OCI-LY7 (cell line): ENCODE measurements around the gene DST. TPM values are rescaled to one million over a fixed set of nuclear protein-coding genes. Genes with fewer than 3 reads are reported as not detected.

ENCODE experiments used
- BruUV-seq: library from RNA; stranded (reverse); fragments of 400-500 nt; replicated peaks from 2 replicates; lab custom pipeline; 2021; lab: Mats Ljungman, UMichigan
- CTCF ChIA-PET: fragments of 300-600 bp; sonication (Branson Sonifier 250); formaldehyde crosslinking; loops from one replicate; lab custom pipeline; 2022; ENCODE audit warnings: antibody characterized with exemption; ENCODE audit not compliant: unreplicated experiment; lab: Charles Lee
- POLR2A ChIA-PET: fragments of 300-600 bp; sonication (Branson Sonifier 250); formaldehyde crosslinking; loops from one replicate; lab custom pipeline; 2022; ENCODE audit warnings: antibody characterized with exemption; lab: Charles Lee
- DNase-seq: peaks from one replicate; pipeline ENCODE4 v3.0.0-alpha.2; 2015; ENCODE audit warnings: low spot score
- H2AFZ ChIP-seq: fragments of 200-600 bp; sonication (generic), shearing (Covaris generic); 2 replicates; pipeline ENCODE4 v1.6.1; 2014; ENCODE audit warnings: mild to moderate bottlenecking, antibody characterized with exemption, low read length, moderate library complexity
- H3K27ac ChIP-seq: fragments of 200-600 bp; sonication (generic); 2 replicates; pipeline ENCODE4 v1.5.1; 2014; ENCODE audit warnings: mixed run types, low read depth, mild to moderate bottlenecking, moderate library complexity, low read length, inconsistent platforms; ENCODE audit not compliant: poor library complexity, severe bottlenecking
- H3K36me3 ChIP-seq: fragments of 200-600 bp; sonication (generic); 2 replicates; pipeline ENCODE4 v1.6.1; 2014; ENCODE audit warnings: mild to moderate bottlenecking, antibody characterized with exemption, low read length, moderate library complexity, mixed read lengths; ENCODE audit not compliant: insufficient read depth
- H3K4me1 ChIP-seq: fragments of 200-600 bp; sonication (generic); 2 replicates; pipeline ENCODE4 v1.5.1; 2014; ENCODE audit warnings: mild to moderate bottlenecking, low read length; ENCODE audit not compliant: insufficient read depth, poor library complexity, severe bottlenecking
- H3K4me2 ChIP-seq: fragments of 200-600 bp; sonication (generic); 2 replicates; pipeline ENCODE4 v1.6.1; 2014; ENCODE audit warnings: mild to moderate bottlenecking, low read length
- H3K4me3 ChIP-seq: fragments of 200-600 bp; sonication (generic); 2 replicates; pipeline ENCODE4 v1.5.1; 2014; ENCODE audit warnings: mild to moderate bottlenecking, low read depth, low read length; ENCODE audit not compliant: poor library complexity, severe bottlenecking
- H3K79me2 ChIP-seq: fragments of 200-600 bp; sonication (generic); 2 replicates; pipeline ENCODE4 v1.6.1; 2016; ENCODE audit warnings: low read depth, mild to moderate bottlenecking, low read length, moderate library complexity, mixed read lengths; ENCODE audit not compliant: insufficient read depth
- H3K9me2 ChIP-seq: fragments of 200-600 bp; sonication (generic); 2 replicates; pipeline ENCODE4 v1.6.1; 2016; ENCODE audit warnings: mild to moderate bottlenecking, low read length, mixed read lengths; ENCODE audit not compliant: insufficient read depth
- H3K9me3 ChIP-seq: fragments of 200-600 bp; sonication (generic); 2 replicates; pipeline ENCODE4 v1.6.1; 2014; ENCODE audit warnings: mild to moderate bottlenecking, mixed run types, low read length, mixed read lengths
- H4K20me1 ChIP-seq: fragments of 200-600 bp; sonication (generic); 2 replicates; pipeline ENCODE4 v1.6.1; 2014; ENCODE audit warnings: mild to moderate bottlenecking, antibody characterized with exemption, low read length, moderate library complexity, mixed read lengths; ENCODE audit not compliant: insufficient read depth
- CTCF ChIP-seq: fragments of 200-600 bp; sonication (generic); conservative IDR thresholded peaks from 2 replicates; pipeline ENCODE4 v1.5.1; 2014; ENCODE audit warnings: mild to moderate bottlenecking, antibody characterized with exemption, low read length, moderate library complexity, mixed read lengths
- EZH2phosphoT487 ChIP-seq: fragments of 200-600 bp; sonication (generic); IDR thresholded peaks from 2 replicates; pipeline ENCODE4 v1.6.1; 2018; ENCODE audit warnings: low read depth, borderline replicate concordance, mild to moderate bottlenecking, mixed run types, antibody characterized with exemption, low read length, moderate library complexity, mixed read lengths
- intact Hi-C: fragments of 100-400 bp; cut with micrococcal nuclease; formaldehyde crosslinking; loops from one replicate; pipeline ENCODE4 v1.10.0; 2022; ENCODE audit not compliant: unreplicated experiment
- total RNA-seq, 2 experiments: library from RNA; depleted of rRNA in 1 of 2; stranded (reverse); fragments of >200 nt in 1 of 2; shearing (Covaris generic) in 1 of 2; gene quantifications; 2 replicates each; pipeline ENCODE4 v1.2.3, GENCODE V29; 2014 to 2022

Gene DST
- total RNA-seq, 2 experiments from 2014 or later: 8.4 to 19.4 TPM

DNA sequence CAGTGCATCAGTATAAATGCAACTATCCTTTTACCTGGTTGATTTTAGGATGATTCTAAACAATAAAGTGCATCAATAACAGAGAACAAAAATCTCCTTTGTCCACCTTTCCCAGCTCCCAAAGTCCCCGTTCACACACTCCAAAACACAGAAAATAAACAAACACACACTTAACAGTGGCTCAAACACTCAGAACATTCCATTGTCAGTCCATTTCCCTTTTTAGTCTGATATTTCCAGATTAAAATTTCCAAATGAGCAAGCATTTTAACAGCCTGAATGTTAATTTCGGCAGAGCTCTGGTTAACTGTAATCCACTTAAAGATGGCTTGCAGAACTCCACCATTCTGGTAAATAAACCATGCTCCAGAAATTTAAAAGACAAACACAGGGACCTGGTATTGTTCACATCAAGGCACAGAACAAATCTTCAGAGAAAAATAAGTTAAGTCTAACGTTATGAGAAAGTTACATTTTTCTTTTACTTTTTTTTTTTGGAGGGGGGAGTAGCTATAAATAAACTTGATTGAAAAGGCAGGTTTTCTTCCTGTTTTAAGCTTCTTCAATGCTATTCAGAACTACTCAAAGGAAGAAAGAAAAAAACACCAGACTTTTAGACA lies 100.8 kb downstream of the DST start:
- POLR2A ChIA-PET: interaction anchor here (0.7 to 2.2 kb wide), 8 partner anchors 8 to 108 kb away, joined by 3 to 15 read pairs (median 7); no protein-coding TSS in a partner anchor
- H4K20me1 ChIP-seq: no peaks in the 10 kb centered on the region
- no peak overlapping the region for H3K27ac ChIP-seq
- H3K4me2 ChIP-seq: peak overlapping the region; percentile 41; the same call in 1 of the 2 replicates
- H3K79me2 ChIP-seq: no peaks in the 10 kb centered on the region
- BruUV-seq: no TSS peak
- no peaks in the 10 kb centered on the region for H3K9me2 ChIP-seq
- no peak overlapping the region for H3K4me3 ChIP-seq
- peak overlapping the region; percentile 59; the same call in 1 of the 2 replicates for H2AFZ ChIP-seq
- peaks cover 24% of the 10 kb centered on the region for H3K4me1 ChIP-seq
- H3K9me3 ChIP-seq: no peaks in the 10 kb centered on the region
- CTCF ChIA-PET: interaction anchor here (1.4 kb wide), 1 partner anchor 28 kb away, joined by 4 read pairs; no protein-coding TSS in a partner anchor
- DNase-seq: no peak
- intact Hi-C loops: no loop called here
- no peaks in the 10 kb centered on the region for H3K36me3 ChIP-seq
- TF ChIP-seq EZH2phosphoT487: no peak
- TF ChIP-seq CTCF: no peak

DNA sequence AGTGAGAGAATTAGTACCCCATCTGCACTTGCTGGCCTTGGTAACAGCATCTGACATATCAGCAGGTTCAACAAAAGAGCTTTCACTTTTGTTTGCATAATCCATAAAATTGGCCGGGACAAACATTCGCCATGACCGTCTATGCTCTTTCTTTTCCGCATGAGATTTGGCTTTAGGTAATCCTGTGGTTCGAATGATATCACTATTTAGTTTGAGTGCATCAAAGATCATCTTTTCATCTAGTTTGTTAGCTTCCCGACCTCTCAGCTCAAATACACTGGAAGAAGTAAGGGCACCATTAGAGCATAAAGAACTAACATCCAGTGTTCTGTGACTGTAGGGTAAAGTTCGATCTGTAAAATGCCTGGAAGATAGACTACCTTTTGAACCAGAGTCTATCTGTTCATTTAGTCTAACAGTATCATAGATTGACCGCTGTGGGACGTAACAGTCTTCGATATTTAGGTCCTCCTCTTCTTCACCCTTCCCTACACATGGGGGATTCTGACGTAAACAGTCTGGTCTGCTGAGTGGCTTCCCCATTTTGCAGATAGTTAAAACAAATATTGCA lies 101.6 kb downstream of the DST start:
- no peak for TF ChIP-seq CTCF
- no peak for TF ChIP-seq EZH2phosphoT487
- CTCF ChIA-PET: no interaction called here
- no peaks in the 10 kb centered on the region for H3K9me3 ChIP-seq
- H3K79me2 ChIP-seq: no peaks in the 10 kb centered on the region
- H3K4me3 ChIP-seq: no peak overlapping the region
- no peak for DNase-seq
- H4K20me1 ChIP-seq: no peaks in the 10 kb centered on the region
- intact Hi-C loops: no loop called here
- BruUV-seq: no TSS peak
- peak overlapping the region; percentile 41 for H3K4me2 ChIP-seq
- H3K9me2 ChIP-seq: no peaks in the 10 kb centered on the region
- H3K36me3 ChIP-seq: no peaks in the 10 kb centered on the region
- H2AFZ ChIP-seq: peak overlapping the region; percentile 59; the same call in 1 of the 2 replicates
- H3K27ac ChIP-seq: no peak overlapping the region
- POLR2A ChIA-PET: interaction anchor here (0.9 to 2.2 kb wide), 7 partner anchors 9 to 27 kb away, joined by 3 to 15 read pairs (median 7); no protein-coding TSS in a partner anchor
- peaks cover 30% of the 10 kb centered on the region for H3K4me1 ChIP-seq
